K562 (cell line): ENCODE data around the gene PRUNE1. TPM values are rescaled to one million over a fixed set of nuclear protein-coding genes. Genes with fewer than 3 reads are reported as not detected.
A peak's percentile ranks its signal among the peaks of the same experiment; 100 is the strongest.

ENCODE experiments used
- CEBPZ ChIP-seq: fragments of 150-350 bp; IDR thresholded peaks from 2 replicates; pipeline ENCODE4 v1.6.1; 2014; ENCODE audit warnings: low read depth, mild to moderate bottlenecking, low read length, borderline replicate concordance
- CREB3 ChIP-seq: fragments of 450-650 bp; conservative IDR thresholded peaks from 2 replicates; pipeline ENCODE4 v1.6.1; 2016; ENCODE audit warnings: missing genetic modification characterization, low read depth, mild to moderate bottlenecking, missing compliant biosample characterization, moderate library complexity
- IFI16 ChIP-seq: fragments of 250-450 bp; sonication (Bioruptor Pico); IDR thresholded peaks from 2 replicates; pipeline ENCODE4 v2.1.2; 2022; ENCODE audit warnings: mild to moderate bottlenecking, inconsistent platforms
- JUND ChIP-seq, 2 experiments: IDR thresholded peaks; 2 replicates in 1 of 2; 3 replicates in 1 of 2; pipeline ENCODE4 v1.6.1; 2011; ENCODE audit warnings: borderline replicate concordance in 2 of 2, low read depth in 2 of 2, low read length in 2 of 2, improper control_type of control experiment in 1 of 2, missing biosample characterization in 1 of 2, missing genetic modification characterization in 1 of 2, missing genetic modification reagents in 1 of 2
- MITF ChIP-seq: IDR thresholded peaks from 2 replicates; pipeline ENCODE4 v1.6.1; 2014; ENCODE audit warnings: antibody characterized with exemption
- NCOA6 ChIP-seq: fragments of 450-650 bp; IDR thresholded peaks from 2 replicates; pipeline ENCODE4 v1.6.1; 2017; ENCODE audit warnings: mild to moderate bottlenecking
- NFIC ChIP-seq: fragments of 450-650 bp; IDR thresholded peaks from 2 replicates; pipeline ENCODE4 v1.6.1; 2017; ENCODE audit warnings: mild to moderate bottlenecking, inconsistent platforms
- NRF1 ChIP-seq, 2 experiments: fragments of 450-650 bp; IDR thresholded peaks in 1 of 2; conservative IDR thresholded peaks in 1 of 2; 2 replicates each; pipeline ENCODE4 v1.6.1; 2014; ENCODE audit warnings: mild to moderate bottlenecking in 2 of 2
- NUFIP1 ChIP-seq: fragments of 450-650 bp; IDR thresholded peaks from 2 replicates; pipeline ENCODE4 v1.6.1; 2018; ENCODE audit not compliant: partially characterized antibody
- POLR2A ChIP-seq: fragments of 450-650 bp; conservative IDR thresholded peaks from 2 replicates; pipeline ENCODE4 v1.6.1; 2016
- SMAD2 ChIP-seq: fragments of 150-350 bp; IDR thresholded peaks from 2 replicates; pipeline ENCODE4 v1.6.1; 2014; ENCODE audit warnings: low read depth, mild to moderate bottlenecking, low read length
- SMARCA5 ChIP-seq: fragments of 450-650 bp; IDR thresholded peaks from 2 replicates; pipeline ENCODE4 v1.6.1; 2016
- THAP7 ChIP-seq: fragments of 250-450 bp; sonication (Bioruptor Pico); IDR thresholded peaks from 2 replicates; pipeline ENCODE4 v1.5.0; 2021
- U2AF1 ChIP-seq: fragments of 200-400 bp; formaldehyde crosslinking; optimal IDR thresholded peaks from 2 replicates; pipeline ENCODE3; 2017; ENCODE audit warnings: mild to moderate bottlenecking, low read depth, low read length, moderate library complexity
- ZBTB11 ChIP-seq, 3 experiments: fragments of 200-800 bp in 1 of 3; fragments of 250-450 bp in 1 of 3; fragments of 450-650 bp in 1 of 3; sonication (Bioruptor Pico) in 1 of 3; sonication (Bioruptor generic) in 1 of 3; formaldehyde crosslinking in 1 of 3; IDR thresholded peaks; 2 replicates each; pipeline versions ENCODE4 v1.6.1 to v1.8.0; 2016 to 2022; ENCODE audit warnings: mild to moderate bottlenecking in 2 of 3, missing genetic modification characterization in 2 of 3, missing compliant biosample characterization in 1 of 3, moderate library complexity in 1 of 3
- ZNF121 ChIP-seq: sonication (generic); formaldehyde crosslinking; conservative IDR thresholded peaks from 2 replicates; pipeline ENCODE4 v1.8.0; 2022; ENCODE audit warnings: missing genetic modification reagents
- ZNF140 ChIP-seq: fragments of 250-450 bp; sonication (Bioruptor Pico); IDR thresholded peaks from 2 replicates; pipeline ENCODE4 v1.8.0; 2021; ENCODE audit warnings: moderate library complexity, mild to moderate bottlenecking, inconsistent platforms
- ZNF695 ChIP-seq: fragments of 450-650 bp; formaldehyde crosslinking; IDR thresholded peaks from 2 replicates; pipeline ENCODE4 v1.4.0; 2020; ENCODE audit warnings: mild to moderate bottlenecking, moderate library complexity
- polyA plus RNA-seq, 8 experiments: library from polyadenylated mRNA; depleted of rRNA in 4 of 8; stranded (reverse) in 5 of 8; unstranded in 3 of 8; fragments of >200 nt; fragmentation: Nextera tagmentation in 2 of 8; fragmentation: Illumina TruSeq in 1 of 8; extraction: Ambion mirVana in 2 of 8; extraction: Trizol in 1 of 8; gene quantifications; 2 replicates each; pipeline versions ENCODE4 v1.2.1 to v1.2.3, GENCODE V29; 2011 to 2014; ENCODE audit warnings: inconsistent platforms in 1 of 8, missing spikeins in 1 of 8
- total RNA-seq, 7 experiments: library from RNA; depleted of rRNA in 6 of 7; stranded (reverse); fragments of >200 nt in 6 of 7; fragmentation: Illumina TruSeq in 2 of 7; extraction: Trizol in 2 of 7; gene quantifications; 2 replicates each; pipeline versions ENCODE4 v1.2.1 to v1.2.3, GENCODE V29; 2011 to 2021; ENCODE audit warnings: low replicate concordance in 1 of 7

The PRUNE1 gene
- total and polyA plus RNA-seq, 9 of the 15 experiments (the other 6 are each of a cell fraction or from before 2014, with no cell fraction given) = 16.7 to 48.3 (median 26.2) TPM

GRCh38 chr1:151062741-151063371, 54.6 kb downstream of the PRUNE1 start (continued):
- peak; percentile 98 for TF ChIP-seq JUND (IDR thresholded peaks at IDR 0.05; ENCODE audit: borderline replicate concordance, low read depth, low read length)
- TF ChIP-seq JUND (tag; IDR thresholded peaks at IDR 0.05; ENCODE audit: borderline replicate concordance, low read depth, low read length) = peak; percentile 99
- no peak for TF ChIP-seq CEBPZ
- TF ChIP-seq THAP7 (CRISPR knock-in tag) = no peak
- TF ChIP-seq MITF = no peak; the same call in 1 of the 2 replicates
- no peak for TF ChIP-seq ZNF121 (CRISPR knock-in tag)
- TF ChIP-seq ZNF695 (CRISPR knock-in tag) = no peak
- TF ChIP-seq SMAD2 = no peak
- 0 out of 6 replicates have a peak, but pooled peaks of 1 of the 3 experiments have one; percentile 37 for TF ChIP-seq ZBTB11 (CRISPR knock-in tag; IDR thresholded peaks at IDR 0.05)
- TF ChIP-seq ZNF140 (CRISPR knock-in tag) = no peak
- no peak for TF ChIP-seq U2AF1
- TF ChIP-seq IFI16 (CRISPR knock-in tag) = no peak
- TF ChIP-seq POLR2A = no peak
- no peak for TF ChIP-seq CREB3 (tag)
- 0 out of 4 replicates have a peak, but pooled peaks of 1 of the 2 experiments have one; percentile 15 for TF ChIP-seq NRF1 (conservative IDR thresholded peaks at IDR 0.05 in 1 of 2, IDR thresholded peaks at IDR 0.05 in 1 of 2)
- no peak for TF ChIP-seq SMARCA5
- no peak for TF ChIP-seq NFIC
- TF ChIP-seq NUFIP1 = no peak
- no peak for TF ChIP-seq NCOA6
